ENCODE results near the gene FSTL3.
"Not testable (repeated sequence)": the region's sequence is repeated elsewhere in the genome, so short reads cannot be mapped to it uniquely, and the experiment has no call there.

FSTL3 gene

GRCh38 chr19:682678-683320 lies 6.6 kb downstream of the FSTL3 start:
- no peak for DNase-seq (ENCODE audit: low spot score)

- no peak for DNase-seq (ENCODE audit: low spot score)
Observed at GRCh38 chr19:685454-685931, 9.3 kb downstream of the FSTL3 start.

- no peak for DNase-seq (ENCODE audit: low spot score)
Observed at GRCh38 chr19:686589-687297, 10.6 kb downstream of the FSTL3 start.

- no peak for DNase-seq (ENCODE audit: low spot score)
Observed at GRCh38 chr19:687569-688166, 11.5 kb downstream of the FSTL3 start.

- no peak for DNase-seq (ENCODE audit: low spot score)
Observed at GRCh38 chr19:688214-688613, 12.0 kb downstream of the FSTL3 start.

- DNase-seq (ENCODE audit: low spot score) = no peak
Observed at GRCh38 chr19:688992-689391, 12.8 kb downstream of the FSTL3 start.

- no peak for DNase-seq (ENCODE audit: low spot score)
Observed at GRCh38 chr19:690203-690602, 14.0 kb downstream of the FSTL3 start.

- no peak for DNase-seq (ENCODE audit: low spot score)
Observed at GRCh38 chr19:694481-695351, 18.5 kb downstream of the FSTL3 start.

- DNase-seq (ENCODE audit: low spot score) = no peak
Observed at GRCh38 chr19:695352-695949, 19.3 kb downstream of the FSTL3 start, which contains the start of gene PRSS57. Gene PRSS57 (minus strand): TSS chr19:695452. CDS start chr19:695430, 22 bp downstream.

- not testable (repeated sequence) for DNase-seq (ENCODE audit: low spot score)
Observed at GRCh38 chr19:698529-698928, 22.3 kb downstream of the FSTL3 start.

- DNase-seq (ENCODE audit: low spot score) = not testable (repeated sequence)
Observed at GRCh38 chr19:699885-700284, 23.7 kb downstream of the FSTL3 start.

- DNase-seq (ENCODE audit: low spot score) = not testable (repeated sequence)
Observed at GRCh38 chr19:702847-703246, 26.7 kb downstream of the FSTL3 start.

GRCh38 chr19:703329-703650 lies 27.1 kb downstream of the FSTL3 start:
- DNase-seq (ENCODE audit: low spot score) = no peak

GRCh38 chr19:703651-704446 lies 27.7 kb downstream of the FSTL3 start:
- DNase-seq (ENCODE audit: low spot score) = peak; percentile 64

- no peak for DNase-seq (ENCODE audit: low spot score)
Observed at GRCh38 chr19:704447-704741, 28.2 kb downstream of the FSTL3 start.

GRCh38 chr19:708154-709143 lies 32.3 kb downstream of the FSTL3 start, which contains the start of gene PALM:
Gene PALM (plus strand): TSS chr19:708935. CDS start chr19:709147, 212 bp downstream.
- no peak for DNase-seq (ENCODE audit: low spot score)

GRCh38 chr19:709196-709964 lies 33.2 kb downstream of the FSTL3 start:
- no peak for DNase-seq (ENCODE audit: low spot score)

GRCh38 chr19:709965-710571 lies 33.9 kb downstream of the FSTL3 start:
- DNase-seq (ENCODE audit: low spot score) = no peak

- DNase-seq (ENCODE audit: low spot score) = no peak
Observed at GRCh38 chr19:710767-711166, 34.6 kb downstream of the FSTL3 start.
